ENCODE measurements around the gene STON1.
A peak's percentile ranks its signal among the peaks of the same experiment; 100 is the strongest.

DNA sequence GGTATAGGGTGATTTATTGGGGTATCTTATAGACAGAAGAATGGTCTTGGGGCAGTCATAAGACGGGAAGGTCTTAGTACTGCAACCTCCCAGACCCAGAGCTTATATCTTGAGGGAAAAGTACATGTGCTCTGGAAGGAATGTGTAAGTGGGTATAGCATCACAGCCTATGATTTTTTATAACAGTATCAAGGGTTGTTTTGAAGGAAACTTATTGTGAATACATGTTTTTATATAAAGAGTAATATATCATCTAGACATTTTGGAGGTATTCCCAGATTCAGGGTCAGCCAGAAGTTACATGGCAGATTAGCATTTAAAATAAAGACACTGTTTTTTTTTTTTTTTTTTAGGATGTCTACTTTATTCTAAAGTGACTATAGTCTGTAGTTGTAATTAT is 47.6 kb upstream of the STON1 start:
- TF ChIP-seq CTCF (IDR thresholded peaks at IDR 0.05) (no peak), POLR2A (IDR thresholded peaks at IDR 0.05) (no peak), POLR2AphosphoS5 (IDR thresholded peaks at IDR 0.05) (peak; percentile 28)

Data from prostate gland (tissue), 2 donors.